HG03196 (cell line): ENCODE measurements around the gene TNRC6C.

Experiments used
- ATAC-seq: cut with Tn5 transposase; IDR thresholded peaks from one replicate; pipeline ENCODE4 v1.9.1; 2021; ENCODE audit not compliant: unreplicated experiment

The TNRC6C gene

GRCh38 chr17:78012428-78012827 lies 53.9 kb downstream of the TNRC6C start:
- no peak for ATAC-seq

- ATAC-seq: no peak
These were observed 55.4 kb downstream of the TNRC6C start for GRCh38 chr17:78013683-78014467.

DNA sequence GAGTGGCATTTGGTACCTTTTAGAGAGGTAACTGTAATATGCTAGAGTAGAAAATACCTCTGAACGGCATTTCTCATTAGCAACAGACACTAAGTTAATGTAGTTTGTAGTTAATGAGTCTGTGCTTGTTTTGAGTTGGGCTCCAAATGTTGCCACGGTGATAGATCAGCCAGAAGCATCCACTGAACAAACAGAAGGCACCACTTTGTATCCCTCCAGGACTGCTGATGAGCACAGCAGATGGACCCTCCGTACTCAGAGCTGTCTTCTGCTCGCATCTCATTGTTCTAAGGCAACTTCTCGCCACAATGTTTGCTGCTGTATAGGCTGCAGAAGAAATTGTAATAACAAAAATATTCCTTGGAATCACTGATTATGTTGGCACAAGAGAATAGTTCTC lies 56.1 kb downstream of the TNRC6C start:
- no peak for ATAC-seq

DNA sequence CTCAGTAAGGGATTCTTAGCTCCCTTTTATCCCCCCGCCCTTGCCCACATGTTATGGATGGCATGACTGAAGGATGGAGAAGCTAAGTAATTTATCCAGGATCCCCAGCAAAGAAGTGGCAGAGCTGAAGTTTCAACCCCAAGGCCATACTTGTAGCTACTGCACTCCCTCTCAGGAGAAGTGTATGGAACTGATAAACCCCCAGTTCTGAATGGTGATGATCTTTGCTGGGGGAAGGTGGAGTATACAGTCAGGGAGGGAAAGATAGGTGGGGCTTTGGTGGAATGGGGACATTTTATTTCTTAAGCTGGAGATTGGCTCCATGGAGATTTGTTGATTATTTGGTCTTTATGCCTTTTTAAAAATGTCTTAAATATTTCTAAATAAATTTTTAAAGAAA lies 58.3 kb downstream of the TNRC6C start:
- no peak for ATAC-seq

GRCh38 chr17:78019367-78019975 lies 61.0 kb downstream of the TNRC6C start:
- ATAC-seq: no peak

DNA sequence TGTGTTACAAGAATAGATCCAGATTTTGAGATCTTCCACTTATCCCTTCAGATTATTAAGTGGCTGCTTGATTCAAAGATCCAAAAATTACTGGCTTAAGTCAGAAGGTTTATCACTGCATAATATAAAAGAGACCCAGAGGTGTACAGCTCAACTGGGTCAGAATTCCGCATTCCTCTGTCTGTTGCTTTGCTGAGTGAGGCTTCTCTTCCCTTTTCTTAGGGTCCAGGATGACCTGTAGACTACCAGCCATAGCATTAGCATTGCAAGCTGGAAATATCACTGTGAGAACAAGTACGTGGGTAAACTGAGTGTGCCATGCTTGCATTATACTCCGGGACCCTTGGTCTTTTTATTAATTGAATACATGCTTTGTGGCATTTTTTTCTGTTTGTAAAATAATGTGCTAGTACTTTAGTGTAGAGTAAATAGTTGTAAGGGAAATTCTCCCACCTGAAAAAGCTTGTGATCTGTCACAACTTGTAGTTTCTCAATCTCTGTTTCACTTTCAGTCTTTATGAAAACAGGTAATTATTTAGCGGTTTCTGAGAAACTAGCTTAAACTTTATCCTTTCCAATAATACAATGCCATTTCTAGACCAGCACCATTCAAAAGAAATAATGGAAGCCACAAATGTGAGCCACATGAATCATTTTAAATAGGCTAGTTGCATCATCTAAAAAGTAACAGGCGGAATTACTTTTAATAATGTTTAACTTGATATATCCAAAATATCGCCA lies 61.6 kb downstream of the TNRC6C start:
- ATAC-seq: peak; percentile 53

DNA sequence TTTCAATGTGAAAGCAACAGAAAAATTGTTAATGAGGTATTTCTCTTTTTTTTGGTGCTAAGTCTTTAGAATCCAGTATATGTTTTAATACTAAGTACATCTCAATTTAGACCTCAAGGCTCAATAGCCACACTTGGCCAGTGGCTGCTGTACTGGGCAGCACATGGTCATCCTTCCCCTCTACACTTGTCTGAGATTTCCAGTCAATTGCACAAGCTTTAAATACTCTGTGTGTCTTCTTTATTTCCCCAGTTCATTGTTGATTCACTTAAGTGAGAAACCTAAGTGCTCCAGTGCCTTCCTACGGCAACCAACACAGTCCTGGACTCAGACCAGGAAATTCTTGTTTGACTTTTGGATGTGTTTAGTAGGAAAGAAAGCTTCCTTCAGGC lies 62.2 kb downstream of the TNRC6C start:
- ATAC-seq: no peak

GRCh38 chr17:78022425-78022824 lies 63.9 kb downstream of the TNRC6C start:
- no peak for ATAC-seq

GRCh38 chr17:78023042-78023441 lies 64.5 kb downstream of the TNRC6C start:
- ATAC-seq: no peak

DNA sequence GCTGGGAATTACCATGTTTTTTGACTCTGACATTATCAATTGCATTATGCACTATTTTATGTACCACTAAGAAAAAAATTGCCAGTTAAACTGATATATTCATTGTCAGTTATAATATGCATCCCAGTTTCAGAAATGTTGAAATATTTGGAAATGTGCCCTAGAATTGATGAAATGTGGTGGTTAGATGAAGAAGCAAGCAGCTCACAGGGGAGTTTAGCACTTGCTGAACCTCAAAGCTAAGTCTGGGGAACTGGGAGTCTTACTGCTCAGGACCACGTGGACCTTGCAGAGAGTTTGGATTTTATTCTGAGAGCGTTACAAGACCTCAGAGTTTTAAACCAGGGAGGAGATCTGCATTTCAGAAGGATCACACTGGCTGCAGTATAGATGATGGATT lies 67.9 kb downstream of the TNRC6C start:
- ATAC-seq: no peak

DNA sequence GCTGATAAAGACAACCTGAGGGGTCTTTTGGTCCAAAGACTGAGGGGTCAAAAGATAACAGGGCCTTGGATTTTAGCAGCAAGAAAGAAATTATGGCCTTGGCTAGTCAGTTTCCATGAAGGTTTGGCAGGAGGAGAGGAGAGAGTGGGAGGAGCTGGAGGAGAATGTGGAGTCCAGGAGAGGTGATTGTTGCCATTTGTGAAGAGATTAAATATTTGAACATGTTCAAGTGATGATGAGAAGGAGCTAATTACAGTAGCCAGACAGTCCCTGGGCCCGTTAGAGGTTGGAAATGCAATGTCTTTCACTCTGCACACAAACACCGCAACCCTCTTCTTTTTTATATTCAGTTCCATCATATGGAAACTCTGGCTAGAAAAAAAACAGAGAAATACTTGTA lies 68.6 kb downstream of the TNRC6C start:
- ATAC-seq: no peak

GRCh38 chr17:78029697-78030096 lies 71.2 kb downstream of the TNRC6C start:
- ATAC-seq: no peak

DNA sequence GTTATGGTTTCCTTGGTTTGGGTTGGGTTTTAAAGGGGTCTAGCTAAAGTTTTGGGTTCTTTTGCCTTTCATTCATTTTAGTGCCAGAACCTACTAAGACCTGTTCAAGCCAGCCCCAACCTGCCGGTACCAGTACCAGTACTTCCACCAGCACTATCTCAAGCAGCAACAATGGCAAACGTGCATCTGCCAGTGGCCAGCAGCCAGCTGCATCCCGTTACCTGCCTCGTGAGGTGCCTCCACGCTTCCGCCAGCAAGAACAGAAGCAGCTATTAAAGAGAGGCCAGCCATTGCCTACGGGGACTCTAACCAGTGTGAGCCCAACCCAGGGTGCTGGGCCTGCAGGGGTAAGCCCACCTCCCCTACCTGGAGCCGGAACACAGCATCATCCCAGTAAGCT lies 72.9 kb downstream of the TNRC6C start:
- no peak for ATAC-seq

- ATAC-seq: no peak
These were observed 73.7 kb downstream of the TNRC6C start for GRCh38 chr17:78032166-78032565.

- no peak for ATAC-seq
These were observed 76.1 kb downstream of the TNRC6C start for GRCh38 chr17:78034429-78035091.

GRCh38 chr17:78037280-78037679 lies 78.8 kb downstream of the TNRC6C start:
- no peak for ATAC-seq

GRCh38 chr17:78038748-78039288 lies 80.3 kb downstream of the TNRC6C start:
- ATAC-seq: no peak

DNA sequence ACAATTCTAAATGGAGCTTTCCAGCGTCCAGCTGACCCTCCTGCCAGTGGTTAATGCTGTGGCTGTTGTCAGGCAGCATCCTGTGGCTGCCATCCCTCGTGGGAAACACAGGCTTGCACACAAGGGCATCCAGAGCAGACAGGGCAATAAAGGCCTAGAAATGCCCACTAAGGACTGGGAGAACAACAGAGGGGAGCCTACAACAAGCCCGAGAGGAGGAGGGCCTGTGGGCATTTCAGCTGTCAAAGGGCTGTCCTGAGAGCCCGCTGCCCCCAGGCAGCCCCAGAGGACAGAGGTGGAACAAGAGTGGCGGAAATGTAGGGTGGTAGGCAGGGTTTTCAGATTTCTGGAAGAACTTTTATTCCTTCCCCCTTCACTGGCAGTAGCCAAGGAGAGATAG lies 81.1 kb downstream of the TNRC6C start:
- ATAC-seq: no peak

GRCh38 chr17:78040440-78041385 lies 82.2 kb downstream of the TNRC6C start:
- ATAC-seq: no peak
